Activated naive CD8-positive, alpha-beta T cell treated with anti-CD3 and anti-CD28 coated beads for 36 hours (primary cell): ENCODE results near the gene DNAJC12. TPM values are rescaled to one million over a fixed set of nuclear protein-coding genes. Genes with fewer than 3 reads are reported as not detected.
A peak's percentile ranks its signal among the peaks of the same experiment; 100 is the strongest.
"Not testable (repeated sequence)": the region's sequence is repeated elsewhere in the genome, so short reads cannot be mapped to it uniquely, and the experiment has no call there.

Experiments
- DNase-seq: peaks from one replicate; pipeline ENCODE4 v3.0.0; 2021
- H3K27ac Mint-ChIP-seq: one replicate; pipeline ENCODE4 v1.8.0; 2022; ENCODE audit warnings: mild to moderate bottlenecking, moderate library complexity, mixed read lengths
- H3K27me3 Mint-ChIP-seq: one replicate; pipeline ENCODE4 v1.8.0; 2022; ENCODE audit warnings: mild to moderate bottlenecking, mixed read lengths
- H3K36me3 Mint-ChIP-seq: one replicate; pipeline ENCODE4 v1.8.0; 2021; ENCODE audit warnings: mild to moderate bottlenecking, mixed read lengths
- H3K4me1 Mint-ChIP-seq: one replicate; pipeline ENCODE4 v1.8.0; 2021; ENCODE audit warnings: mixed read lengths
- H3K4me3 Mint-ChIP-seq: one replicate; pipeline ENCODE4 v1.8.0; 2022; ENCODE audit warnings: mild to moderate bottlenecking, moderate library complexity, mixed read lengths
- H3K9me3 Mint-ChIP-seq: one replicate; pipeline ENCODE4 v1.8.0; 2022; ENCODE audit warnings: mixed read lengths
- total RNA-seq, 2 experiments: library from RNA; stranded (reverse); gene quantifications; one replicate each; pipeline ENCODE4 v1.2.3, GENCODE V29; 2021

The DNAJC12 gene
- total RNA-seq, 2 experiments from 2014 or later, result 46.7 to 47.1 TPM

- Mint-ChIP-seq H3K27me3 (no peaks in the 10 kb centered on the region), H3K4me1 (peaks cover 42% of the 10 kb centered on the region), H3K4me3 (peak overlapping the region; percentile 61), H3K27ac (peak overlapping the region; percentile 99), H3K36me3 (peaks cover 7% of the 10 kb centered on the region), H3K9me3 (peaks cover 1% of the 10 kb centered on the region)
- peak; percentile 64 for DNase-seq
These were observed 47.2 kb downstream of the DNAJC12 start for GRCh38 chr10:67790534-67791408.

GRCh38 chr10:67789769-67790168 lies 48.2 kb downstream of the DNAJC12 start:
- Mint-ChIP-seq H3K4me1 (peaks cover 47% of the 10 kb centered on the region), H3K27ac (peak overlapping the region; percentile 99), H3K27me3 (no peaks in the 10 kb centered on the region), H3K4me3 (no peak overlapping the region), H3K36me3 (peaks cover 10% of the 10 kb centered on the region), H3K9me3 (peaks cover 1% of the 10 kb centered on the region)
- no peak for DNase-seq

GRCh38 chr10:67788028-67788886 lies 49.7 kb downstream of the DNAJC12 start:
- Mint-ChIP-seq H3K36me3 (peaks cover 9% of the 10 kb centered on the region), H3K4me3 (peak overlapping the region; percentile 50), H3K27me3 (no peaks in the 10 kb centered on the region), H3K4me1 (peaks cover 59% of the 10 kb centered on the region), H3K9me3 (peaks cover 1% of the 10 kb centered on the region), H3K27ac (peak overlapping the region; percentile 99)
- DNase-seq, result peak; percentile 82

GRCh38 chr10:67785098-67785497 lies 52.9 kb downstream of the DNAJC12 start:
- H3K4me3 Mint-ChIP-seq, result no peak overlapping the region
- peaks cover 40% of the 10 kb centered on the region for H3K4me1 Mint-ChIP-seq
- peak; percentile 42 for DNase-seq
- H3K9me3 Mint-ChIP-seq, result peaks cover 1% of the 10 kb centered on the region
- no peaks in the 10 kb centered on the region for H3K27me3 Mint-ChIP-seq
- H3K36me3 Mint-ChIP-seq, result peaks cover 8% of the 10 kb centered on the region
- peak overlapping the region; percentile 15 for H3K27ac Mint-ChIP-seq

- H3K9me3 Mint-ChIP-seq, result peaks cover 1% of the 10 kb centered on the region
- peaks cover 39% of the 10 kb centered on the region for H3K4me1 Mint-ChIP-seq
- no peak for DNase-seq
- H3K4me3 Mint-ChIP-seq, result no peak overlapping the region
- H3K36me3 Mint-ChIP-seq, result peaks cover 8% of the 10 kb centered on the region
- H3K27me3 Mint-ChIP-seq, result no peaks in the 10 kb centered on the region
- H3K27ac Mint-ChIP-seq, result peak overlapping the region; percentile 62
These were observed 53.5 kb downstream of the DNAJC12 start for GRCh38 chr10:67784474-67784873.

GRCh38 chr10:67783606-67784294 lies 54.2 kb downstream of the DNAJC12 start:
- Mint-ChIP-seq H3K36me3 (peaks cover 8% of the 10 kb centered on the region), H3K4me1 (peaks cover 35% of the 10 kb centered on the region), H3K4me3 (peak overlapping the region; percentile 1), H3K9me3 (peaks cover 1% of the 10 kb centered on the region), H3K27me3 (no peaks in the 10 kb centered on the region), H3K27ac (peak overlapping the region; percentile 62)
- no peak for DNase-seq

- no peaks in the 10 kb centered on the region for H3K9me3 Mint-ChIP-seq
- peaks cover 28% of the 10 kb centered on the region for H3K4me1 Mint-ChIP-seq
- H3K27me3 Mint-ChIP-seq, result no peaks in the 10 kb centered on the region
- no peak overlapping the region for H3K4me3 Mint-ChIP-seq
- H3K36me3 Mint-ChIP-seq, result peaks cover 4% of the 10 kb centered on the region
- no peak for DNase-seq
- no peak overlapping the region for H3K27ac Mint-ChIP-seq
These were observed 55.5 kb downstream of the DNAJC12 start for GRCh38 chr10:67782530-67782929.

GRCh38 chr10:67780759-67781538 lies 57.0 kb downstream of the DNAJC12 start:
- Mint-ChIP-seq H3K36me3 (peaks cover 4% of the 10 kb centered on the region), H3K27ac (no peak overlapping the region), H3K4me3 (no peak overlapping the region), H3K4me1 (peaks cover 28% of the 10 kb centered on the region), H3K27me3 (no peaks in the 10 kb centered on the region), H3K9me3 (no peaks in the 10 kb centered on the region)
- DNase-seq, result no peak

GRCh38 chr10:67780204-67780621 lies 57.8 kb downstream of the DNAJC12 start:
- H3K27ac Mint-ChIP-seq, H3K9me3 Mint-ChIP-seq, H3K27me3 Mint-ChIP-seq, H3K36me3 Mint-ChIP-seq, DNase-seq, H3K4me3 Mint-ChIP-seq: not testable (repeated sequence)
- H3K4me1 Mint-ChIP-seq, result peaks cover 26% of the 10 kb centered on the region

GRCh38 chr10:67779465-67780203 lies 58.4 kb downstream of the DNAJC12 start:
- no peak overlapping the region for H3K27ac Mint-ChIP-seq
- DNase-seq, result peak; percentile 57
- H3K4me1 Mint-ChIP-seq, result peaks cover 23% of the 10 kb centered on the region
- no peaks in the 10 kb centered on the region for H3K9me3 Mint-ChIP-seq
- H3K36me3 Mint-ChIP-seq, result peaks cover 2% of the 10 kb centered on the region
- H3K4me3 Mint-ChIP-seq, result no peak overlapping the region
- H3K27me3 Mint-ChIP-seq, result no peaks in the 10 kb centered on the region

- Mint-ChIP-seq H3K27me3 (no peaks in the 10 kb centered on the region), H3K9me3 (no peaks in the 10 kb centered on the region), H3K4me3 (no peak overlapping the region), H3K36me3 (no peaks in the 10 kb centered on the region), H3K4me1 (peaks cover 17% of the 10 kb centered on the region), H3K27ac (no peak overlapping the region)
- DNase-seq, result no peak
These were observed 61.6 kb downstream of the DNAJC12 start for GRCh38 chr10:67776371-67776770.

- Mint-ChIP-seq H3K4me1 (peaks cover 17% of the 10 kb centered on the region), H3K27ac (no peak overlapping the region), H3K27me3 (no peaks in the 10 kb centered on the region), H3K36me3 (no peaks in the 10 kb centered on the region), H3K4me3 (no peak overlapping the region), H3K9me3 (no peaks in the 10 kb centered on the region)
- no peak for DNase-seq
These were observed 62.7 kb downstream of the DNAJC12 start for GRCh38 chr10:67775279-67775678.

- Mint-ChIP-seq H3K36me3 (no peaks in the 10 kb centered on the region), H3K9me3 (no peaks in the 10 kb centered on the region), H3K4me1 (peaks cover 11% of the 10 kb centered on the region), H3K27ac (no peak overlapping the region), H3K4me3 (no peak overlapping the region), H3K27me3 (no peaks in the 10 kb centered on the region)
- DNase-seq, result no peak
These were observed 65.0 kb downstream of the DNAJC12 start for GRCh38 chr10:67772894-67773511.
